ENCODE measurements around the gene TMEM178B. TPM values are rescaled to one million over a fixed set of nuclear protein-coding genes. Genes with fewer than 3 reads are reported as not detected.
A peak's percentile ranks its signal among the peaks of the same experiment; 100 is the strongest.

The TMEM178B gene
- total and polyA plus RNA-seq, 8 donors = 0.16 to 5.6 (median 3.4) TPM

DNA sequence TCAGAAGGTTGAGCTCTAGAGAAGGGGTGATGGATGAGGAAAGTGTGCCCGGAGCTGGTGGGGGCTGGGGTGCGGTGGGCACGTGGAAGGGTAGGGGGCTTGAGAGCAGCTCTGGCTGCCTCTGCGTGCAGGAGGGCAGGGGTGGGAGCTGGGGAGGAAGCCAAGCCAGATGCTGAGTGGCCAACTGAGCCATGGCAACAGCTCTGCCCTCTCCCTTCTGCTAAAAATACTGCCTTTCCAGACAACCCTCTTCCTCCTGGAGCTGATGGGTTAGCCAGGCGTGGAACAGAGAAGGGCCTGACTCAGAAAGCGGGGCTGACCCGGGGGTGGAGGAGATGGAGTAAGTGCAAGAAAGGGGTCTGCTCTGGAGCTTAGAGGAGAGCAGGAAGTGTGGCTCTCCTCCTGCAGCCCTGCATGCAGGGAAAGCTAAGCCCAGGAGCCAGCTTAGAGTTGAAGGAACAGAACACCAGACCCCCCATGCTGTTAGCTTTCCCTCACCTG lies 362.8 kb downstream of the TMEM178B start:
- Histone ChIP-seq H3K4me1 (no peaks in the 10 kb centered on the region), H3K27ac (no peak overlapping the region), H3K4me3 (no peak overlapping the region), H3K27me3 (no peaks in the 10 kb centered on the region), H3K36me3 (no peaks in the 10 kb centered on the region), H3K9me3 (no peaks in the 10 kb centered on the region)
- DNase-seq (no peak), ATAC-seq (no peak)
- TF ChIP-seq, protein P1, sequence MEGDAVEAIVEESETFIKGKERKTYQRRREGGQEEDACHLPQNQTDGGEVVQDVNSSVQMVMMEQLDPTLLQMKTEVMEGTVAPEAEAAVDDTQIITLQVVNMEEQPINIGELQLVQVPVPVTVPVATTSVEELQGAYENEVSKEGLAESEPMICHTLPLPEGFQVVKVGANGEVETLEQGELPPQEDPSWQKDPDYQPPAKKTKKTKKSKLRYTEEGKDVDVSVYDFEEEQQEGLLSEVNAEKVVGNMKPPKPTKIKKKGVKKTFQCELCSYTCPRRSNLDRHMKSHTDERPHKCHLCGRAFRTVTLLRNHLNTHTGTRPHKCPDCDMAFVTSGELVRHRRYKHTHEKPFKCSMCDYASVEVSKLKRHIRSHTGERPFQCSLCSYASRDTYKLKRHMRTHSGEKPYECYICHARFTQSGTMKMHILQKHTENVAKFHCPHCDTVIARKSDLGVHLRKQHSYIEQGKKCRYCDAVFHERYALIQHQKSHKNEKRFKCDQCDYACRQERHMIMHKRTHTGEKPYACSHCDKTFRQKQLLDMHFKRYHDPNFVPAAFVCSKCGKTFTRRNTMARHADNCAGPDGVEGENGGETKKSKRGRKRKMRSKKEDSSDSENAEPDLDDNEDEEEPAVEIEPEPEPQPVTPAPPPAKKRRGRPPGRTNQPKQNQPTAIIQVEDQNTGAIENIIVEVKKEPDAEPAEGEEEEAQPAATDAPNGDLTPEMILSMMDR (IDR thresholded peaks at IDR 0.05) = no peak
- intact Hi-C loops (cut with DNase I) = no loop called here

DNA sequence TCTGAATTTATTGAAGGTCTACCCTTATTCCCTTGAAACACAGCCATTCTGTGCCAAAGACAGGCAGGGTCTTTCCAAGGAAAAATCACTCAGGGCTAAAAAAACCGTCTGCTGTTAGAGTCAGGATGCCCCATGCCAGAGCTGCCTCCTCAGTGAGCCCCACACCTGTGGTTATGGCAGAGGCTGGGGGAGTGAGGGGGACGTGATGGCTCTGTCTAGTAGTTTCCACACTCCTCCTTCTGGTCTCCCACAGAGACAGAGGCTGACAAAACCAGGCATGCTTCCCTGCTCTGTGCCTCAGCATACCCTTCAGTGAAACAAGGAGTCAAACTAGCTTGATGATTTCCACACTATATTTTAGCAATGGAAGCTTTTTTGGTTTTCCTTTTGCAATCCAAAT lies 365.3 kb downstream of the TMEM178B start:
- intact Hi-C loops (cut with DNase I) = no loop called here
- Histone ChIP-seq H3K9me3 (no peaks in the 10 kb centered on the region), H3K27me3 (no peaks in the 10 kb centered on the region), H3K4me1 (no peaks in the 10 kb centered on the region), H3K4me3 (no peak overlapping the region), H3K36me3 (no peaks in the 10 kb centered on the region), H3K27ac (no peak overlapping the region)
- DNase-seq (no peak), ATAC-seq (no peak)
- TF ChIP-seq, protein P1 (IDR thresholded peaks at IDR 0.05) = no peak

DNA sequence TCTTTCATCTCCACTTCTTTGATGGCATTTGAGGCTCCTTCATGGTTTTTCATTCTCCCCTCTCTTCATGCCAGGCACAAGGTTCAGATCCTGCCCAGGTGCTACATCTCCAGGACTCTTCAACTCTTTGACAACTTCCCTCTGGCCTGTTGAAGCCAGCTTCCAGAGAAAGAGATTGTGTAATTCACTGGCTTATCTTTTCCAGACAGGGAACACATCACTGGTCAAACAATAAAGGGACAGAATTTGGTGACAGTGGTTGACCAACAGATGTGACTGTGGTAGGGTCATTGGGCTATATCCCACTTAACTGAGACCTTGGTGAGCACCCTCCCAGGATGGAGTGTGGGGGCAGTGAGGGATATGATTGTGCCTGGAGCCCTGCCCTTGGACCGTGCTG lies 365.9 kb downstream of the TMEM178B start:
- TF ChIP-seq, protein P1 (IDR thresholded peaks at IDR 0.05) = no peak
- intact Hi-C loops (cut with DNase I) = no loop called here
- H3K4me3 ChIP-seq = no peak overlapping the region
- no peaks in the 10 kb centered on the region for H3K4me1 ChIP-seq
- H3K9me3 ChIP-seq = no peaks in the 10 kb centered on the region
- H3K27ac ChIP-seq = no peak overlapping the region
- ATAC-seq (no peak), DNase-seq (no peak)
- H3K36me3 ChIP-seq = no peaks in the 10 kb centered on the region
- H3K27me3 ChIP-seq = no peaks in the 10 kb centered on the region

DNA sequence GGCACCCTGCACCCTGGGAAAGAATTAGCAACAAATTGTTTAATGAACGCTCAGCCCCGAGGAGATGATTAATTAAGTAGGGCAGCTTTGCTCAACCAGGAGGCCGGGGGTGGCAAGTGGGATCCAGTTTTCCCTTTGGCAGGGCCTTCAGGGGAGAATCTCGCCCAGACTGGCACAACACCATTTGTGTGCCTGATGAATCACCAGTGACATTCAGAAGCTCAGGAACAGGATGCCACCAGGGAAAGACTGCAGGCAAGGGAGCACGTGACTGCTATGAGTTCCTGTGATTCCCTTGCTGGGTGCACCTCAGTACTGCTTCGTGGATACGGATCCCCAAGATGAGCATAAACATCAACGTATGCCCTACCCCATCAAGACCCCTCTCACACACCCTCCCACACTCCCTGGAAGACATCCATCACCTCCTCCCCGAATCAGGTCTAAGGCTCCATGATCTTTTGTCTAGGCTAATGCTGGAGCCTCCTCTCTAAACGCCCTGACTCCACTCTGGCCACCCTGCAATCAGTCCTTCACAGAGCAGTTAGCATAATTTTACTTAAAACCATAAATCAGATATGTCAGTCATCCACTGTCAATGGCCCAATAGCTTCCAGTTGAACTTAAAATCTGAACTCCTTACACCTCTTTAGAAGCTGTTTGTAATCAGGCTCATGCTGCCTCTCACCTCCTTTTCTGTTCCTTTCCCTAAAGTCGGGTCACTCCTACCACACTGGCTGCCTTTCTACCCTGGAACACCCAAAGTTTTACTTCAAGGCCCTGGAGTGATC lies 368.2 kb downstream of the TMEM178B start:
- Histone ChIP-seq H3K4me1 (no peaks in the 10 kb centered on the region), H3K27me3 (no peaks in the 10 kb centered on the region), H3K9me3 (no peaks in the 10 kb centered on the region), H3K4me3 (no peak overlapping the region), H3K36me3 (no peaks in the 10 kb centered on the region), H3K27ac (no peak overlapping the region)
- TF ChIP-seq, protein P1 (IDR thresholded peaks at IDR 0.05) = no peak
- ATAC-seq (no peak), DNase-seq (no peak)
- intact Hi-C loops (cut with DNase I) = no loop called here

DNA sequence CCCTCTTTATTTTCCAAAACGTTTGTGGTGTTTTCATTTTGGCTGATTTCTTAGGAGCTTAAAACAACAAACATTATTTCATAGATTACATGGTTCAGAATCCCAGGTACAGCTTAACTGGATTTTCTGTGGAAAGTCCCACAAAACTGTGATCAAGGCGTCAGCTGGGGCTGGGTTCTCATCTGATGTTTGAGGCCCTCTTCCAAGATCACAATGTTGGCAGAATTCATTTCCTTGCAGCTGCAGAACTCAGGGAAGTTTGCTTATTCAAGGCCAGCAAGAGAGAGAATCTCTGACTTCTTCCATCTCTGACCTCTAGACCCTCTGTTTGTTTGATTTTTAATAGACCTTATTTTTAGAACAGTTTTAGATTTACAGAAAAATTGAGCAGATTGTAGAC lies 368.9 kb downstream of the TMEM178B start:
- no peaks in the 10 kb centered on the region for H3K36me3 ChIP-seq
- TF ChIP-seq, protein P1 (IDR thresholded peaks at IDR 0.05) = no peak
- no peak overlapping the region for H3K4me3 ChIP-seq
- DNase-seq = peak in 1 of 4 donors; percentile 16
- H3K27ac ChIP-seq = no peak overlapping the region
- no peak for ATAC-seq
- no peaks in the 10 kb centered on the region for H3K9me3 ChIP-seq
- H3K4me1 ChIP-seq = no peaks in the 10 kb centered on the region
- intact Hi-C loops (cut with DNase I) = no loop called here
- H3K27me3 ChIP-seq = no peaks in the 10 kb centered on the region
